H1 (cell line): Measurements from ENCODE around the gene CYP4A22. TPM values are rescaled to one million over a fixed set of nuclear protein-coding genes. Genes with fewer than 3 reads are reported as not detected.

ENCODE experiments used
- BRCA1 ChIP-seq: IDR thresholded peaks from 2 replicates; pipeline ENCODE4 v1.6.1; 2012; ENCODE audit warnings: low read depth, low read length, improper control_type of control experiment
- GTF2F1 ChIP-seq: IDR thresholded peaks from 2 replicates; pipeline ENCODE4 v1.6.1; 2012; ENCODE audit warnings: low read depth, low read length, improper control_type of control experiment, borderline replicate concordance
- JUND ChIP-seq: IDR thresholded peaks from 2 replicates; pipeline ENCODE4 v1.6.1; 2011; ENCODE audit warnings: mild to moderate bottlenecking, improper control_type of control experiment, low read length
- PHF8 ChIP-seq: fragments of 200-600 bp; sonication (generic); conservative IDR thresholded peaks from 2 replicates; pipeline ENCODE4 v1.7.1; 2012; ENCODE audit warnings: low read depth, mild to moderate bottlenecking, inconsistent platforms, low read length, moderate library complexity
- RNF2 ChIP-seq: fragments of 200-900, 300-1000 bp; sonication (generic); IDR thresholded peaks from 2 replicates; pipeline ENCODE4 v1.7.1; 2016; ENCODE audit warnings: borderline replicate concordance, low read depth, mild to moderate bottlenecking, antibody characterized with exemption, low read length; ENCODE audit not compliant: poor library complexity, severe bottlenecking; ENCODE audit errors: missing control alignments
- SIN3A ChIP-seq, 2 experiments: IDR thresholded peaks in 1 of 2; conservative IDR thresholded peaks in 1 of 2; 2 replicates each; pipeline ENCODE4 v1.6.1; 2011 to 2012; ENCODE audit warnings: low read length in 2 of 2, improper control_type of control experiment in 1 of 2, low read depth in 1 of 2, mild to moderate bottlenecking in 1 of 2
- SIX5 ChIP-seq: IDR thresholded peaks from 2 replicates; pipeline ENCODE4 v1.6.1; 2011; ENCODE audit warnings: mild to moderate bottlenecking, low read depth, low read length
- SRF ChIP-seq: IDR thresholded peaks from 2 replicates; pipeline ENCODE4 v1.6.1; 2011; ENCODE audit warnings: mild to moderate bottlenecking, low read depth, low read length, moderate library complexity
- SUZ12 ChIP-seq: fragments of 200-600 bp; sonication (generic); IDR thresholded peaks from 2 replicates; pipeline ENCODE4 v1.6.1; 2012; ENCODE audit warnings: mild to moderate bottlenecking, inconsistent platforms, low read length, moderate library complexity, mixed read lengths
- TAF7 ChIP-seq: optimal IDR thresholded peaks from 2 replicates; pipeline ENCODE3; 2011; ENCODE audit warnings: low read depth, mild to moderate bottlenecking, inconsistent platforms, low read length, moderate library complexity, borderline replicate concordance
- polyA plus RNA-seq, 7 experiments: library from polyadenylated mRNA; depleted of rRNA in 3 of 7; stranded (reverse) in 5 of 7; unstranded in 2 of 7; fragments of >200 nt in 5 of 7; fragments of 200-250 nt in 2 of 7; gene quantifications; 1 replicate in 5 of 7; 2 replicates in 1 of 7; 4 replicates in 1 of 7; pipeline versions ENCODE4 v1.2.1 to v1.2.3, GENCODE V29; 2011 to 2013; ENCODE audit warnings: missing spikeins in 2 of 7, mixed read lengths in 2 of 7
- total RNA-seq: library from RNA; stranded (reverse); fragmentation: NEBNext Ultra II Directional; extraction: Animal tissue kit (Norgen Biotek cat#: 25700); gene quantifications from 2 replicates; pipeline ENCODE4 v1.2.1, GENCODE V29; 2021
- TF ChIP-seq, protein P1 (sequence below): fragments of 300-600 bp; sonication (generic); IDR thresholded peaks from 2 replicates; pipeline ENCODE4 v1.7.1; 2012; ENCODE audit warnings: low read length, moderate library complexity, mild to moderate bottlenecking, inconsistent platforms; ENCODE audit not compliant: insufficient replicate concordance

Gene CYP4A22
- total and polyA plus RNA-seq, 2 of the 8 experiments (the other 6 are each of a cell fraction or from before 2014, with no cell fraction given): not detected

DNA sequence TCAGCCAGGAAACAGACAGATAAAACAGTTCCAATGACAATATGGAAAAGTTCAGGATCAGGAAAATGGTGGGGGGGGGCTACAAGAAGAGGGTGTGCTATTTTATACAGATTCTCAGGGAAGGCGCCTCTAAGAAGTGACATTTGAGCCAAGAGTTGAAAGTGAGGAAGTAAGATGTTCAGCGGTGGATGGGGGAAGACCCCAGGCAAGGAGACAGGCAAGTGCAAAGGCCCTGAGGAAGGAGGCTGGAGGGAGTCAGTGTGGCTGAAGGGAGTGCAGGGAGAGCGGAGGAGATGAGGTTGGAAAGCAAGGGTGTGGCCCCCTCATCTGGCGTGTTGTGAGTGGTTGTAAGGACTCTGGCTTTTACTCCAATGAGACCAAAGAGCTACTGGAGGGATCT is 61.0 kb downstream of the CYP4A22 start (continued):
- TF ChIP-seq, protein P1, sequence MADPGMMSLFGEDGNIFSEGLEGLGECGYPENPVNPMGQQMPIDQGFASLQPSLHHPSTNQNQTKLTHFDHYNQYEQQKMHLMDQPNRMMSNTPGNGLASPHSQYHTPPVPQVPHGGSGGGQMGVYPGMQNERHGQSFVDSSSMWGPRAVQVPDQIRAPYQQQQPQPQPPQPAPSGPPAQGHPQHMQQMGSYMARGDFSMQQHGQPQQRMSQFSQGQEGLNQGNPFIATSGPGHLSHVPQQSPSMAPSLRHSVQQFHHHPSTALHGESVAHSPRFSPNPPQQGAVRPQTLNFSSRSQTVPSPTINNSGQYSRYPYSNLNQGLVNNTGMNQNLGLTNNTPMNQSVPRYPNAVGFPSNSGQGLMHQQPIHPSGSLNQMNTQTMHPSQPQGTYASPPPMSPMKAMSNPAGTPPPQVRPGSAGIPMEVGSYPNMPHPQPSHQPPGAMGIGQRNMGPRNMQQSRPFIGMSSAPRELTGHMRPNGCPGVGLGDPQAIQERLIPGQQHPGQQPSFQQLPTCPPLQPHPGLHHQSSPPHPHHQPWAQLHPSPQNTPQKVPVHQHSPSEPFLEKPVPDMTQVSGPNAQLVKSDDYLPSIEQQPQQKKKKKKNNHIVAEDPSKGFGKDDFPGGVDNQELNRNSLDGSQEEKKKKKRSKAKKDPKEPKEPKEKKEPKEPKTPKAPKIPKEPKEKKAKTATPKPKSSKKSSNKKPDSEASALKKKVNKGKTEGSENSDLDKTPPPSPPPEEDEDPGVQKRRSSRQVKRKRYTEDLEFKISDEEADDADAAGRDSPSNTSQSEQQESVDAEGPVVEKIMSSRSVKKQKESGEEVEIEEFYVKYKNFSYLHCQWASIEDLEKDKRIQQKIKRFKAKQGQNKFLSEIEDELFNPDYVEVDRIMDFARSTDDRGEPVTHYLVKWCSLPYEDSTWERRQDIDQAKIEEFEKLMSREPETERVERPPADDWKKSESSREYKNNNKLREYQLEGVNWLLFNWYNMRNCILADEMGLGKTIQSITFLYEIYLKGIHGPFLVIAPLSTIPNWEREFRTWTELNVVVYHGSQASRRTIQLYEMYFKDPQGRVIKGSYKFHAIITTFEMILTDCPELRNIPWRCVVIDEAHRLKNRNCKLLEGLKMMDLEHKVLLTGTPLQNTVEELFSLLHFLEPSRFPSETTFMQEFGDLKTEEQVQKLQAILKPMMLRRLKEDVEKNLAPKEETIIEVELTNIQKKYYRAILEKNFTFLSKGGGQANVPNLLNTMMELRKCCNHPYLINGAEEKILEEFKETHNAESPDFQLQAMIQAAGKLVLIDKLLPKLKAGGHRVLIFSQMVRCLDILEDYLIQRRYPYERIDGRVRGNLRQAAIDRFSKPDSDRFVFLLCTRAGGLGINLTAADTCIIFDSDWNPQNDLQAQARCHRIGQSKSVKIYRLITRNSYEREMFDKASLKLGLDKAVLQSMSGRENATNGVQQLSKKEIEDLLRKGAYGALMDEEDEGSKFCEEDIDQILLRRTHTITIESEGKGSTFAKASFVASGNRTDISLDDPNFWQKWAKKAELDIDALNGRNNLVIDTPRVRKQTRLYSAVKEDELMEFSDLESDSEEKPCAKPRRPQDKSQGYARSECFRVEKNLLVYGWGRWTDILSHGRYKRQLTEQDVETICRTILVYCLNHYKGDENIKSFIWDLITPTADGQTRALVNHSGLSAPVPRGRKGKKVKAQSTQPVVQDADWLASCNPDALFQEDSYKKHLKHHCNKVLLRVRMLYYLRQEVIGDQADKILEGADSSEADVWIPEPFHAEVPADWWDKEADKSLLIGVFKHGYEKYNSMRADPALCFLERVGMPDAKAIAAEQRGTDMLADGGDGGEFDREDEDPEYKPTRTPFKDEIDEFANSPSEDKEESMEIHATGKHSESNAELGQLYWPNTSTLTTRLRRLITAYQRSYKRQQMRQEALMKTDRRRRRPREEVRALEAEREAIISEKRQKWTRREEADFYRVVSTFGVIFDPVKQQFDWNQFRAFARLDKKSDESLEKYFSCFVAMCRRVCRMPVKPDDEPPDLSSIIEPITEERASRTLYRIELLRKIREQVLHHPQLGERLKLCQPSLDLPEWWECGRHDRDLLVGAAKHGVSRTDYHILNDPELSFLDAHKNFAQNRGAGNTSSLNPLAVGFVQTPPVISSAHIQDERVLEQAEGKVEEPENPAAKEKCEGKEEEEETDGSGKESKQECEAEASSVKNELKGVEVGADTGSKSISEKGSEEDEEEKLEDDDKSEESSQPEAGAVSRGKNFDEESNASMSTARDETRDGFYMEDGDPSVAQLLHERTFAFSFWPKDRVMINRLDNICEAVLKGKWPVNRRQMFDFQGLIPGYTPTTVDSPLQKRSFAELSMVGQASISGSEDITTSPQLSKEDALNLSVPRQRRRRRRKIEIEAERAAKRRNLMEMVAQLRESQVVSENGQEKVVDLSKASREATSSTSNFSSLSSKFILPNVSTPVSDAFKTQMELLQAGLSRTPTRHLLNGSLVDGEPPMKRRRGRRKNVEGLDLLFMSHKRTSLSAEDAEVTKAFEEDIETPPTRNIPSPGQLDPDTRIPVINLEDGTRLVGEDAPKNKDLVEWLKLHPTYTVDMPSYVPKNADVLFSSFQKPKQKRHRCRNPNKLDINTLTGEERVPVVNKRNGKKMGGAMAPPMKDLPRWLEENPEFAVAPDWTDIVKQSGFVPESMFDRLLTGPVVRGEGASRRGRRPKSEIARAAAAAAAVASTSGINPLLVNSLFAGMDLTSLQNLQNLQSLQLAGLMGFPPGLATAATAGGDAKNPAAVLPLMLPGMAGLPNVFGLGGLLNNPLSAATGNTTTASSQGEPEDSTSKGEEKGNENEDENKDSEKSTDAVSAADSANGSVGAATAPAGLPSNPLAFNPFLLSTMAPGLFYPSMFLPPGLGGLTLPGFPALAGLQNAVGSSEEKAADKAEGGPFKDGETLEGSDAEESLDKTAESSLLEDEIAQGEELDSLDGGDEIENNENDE: no peak
- TF ChIP-seq PHF8: no peak
- no peak for TF ChIP-seq GTF2F1
- TF ChIP-seq SRF: no peak
- TF ChIP-seq TAF7: no peak
- no peak for TF ChIP-seq SUZ12
- TF ChIP-seq JUND: no peak
- TF ChIP-seq SIN3A (conservative IDR thresholded peaks at IDR 0.05 in 1 of 2, IDR thresholded peaks at IDR 0.05 in 1 of 2; ENCODE audit: low read depth in 1 of 2, low read length in 2 of 2): no peak
- no peak for TF ChIP-seq RNF2
- TF ChIP-seq BRCA1: no peak
- TF ChIP-seq SIX5: no peak
